AG10803 (cell line): ENCODE data around the gene TM7SF2.
A peak's percentile ranks its signal among the peaks of the same experiment; 100 is the strongest.

Source experiments
- DNase-seq: peaks from one replicate; pipeline ENCODE4 v3.0.0; 2010; ENCODE audit warnings: low read depth
- H3K4me3 ChIP-seq: 2 replicates; pipeline ENCODE4 v1.5.1; 2011; ENCODE audit warnings: mild to moderate bottlenecking, low read length, control low read depth
- TF ChIP-seq, protein P1 (sequence below): conservative IDR thresholded peaks from 2 replicates; pipeline ENCODE4 v1.5.1; 2011; ENCODE audit warnings: mild to moderate bottlenecking, low read length, control low read depth, inconsistent platforms

The TM7SF2 gene

DNA sequence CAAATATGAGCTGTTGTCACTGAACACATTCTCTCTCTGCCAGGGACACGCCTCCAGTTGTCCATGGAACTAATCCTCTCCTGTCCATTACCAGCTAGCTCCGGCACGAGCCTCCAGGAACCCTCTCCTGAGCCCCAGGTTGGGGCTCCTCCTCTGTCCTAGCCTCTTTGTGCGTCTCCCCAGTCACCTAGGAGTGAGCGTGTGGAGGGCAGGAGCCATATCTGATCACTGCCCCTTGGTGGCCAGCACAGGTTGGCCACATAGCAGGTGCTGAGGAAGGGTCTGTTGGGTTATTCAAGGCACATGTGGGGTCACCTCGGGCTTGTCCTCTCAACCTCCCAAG, 20.2 kb downstream of the TM7SF2 start:
- no peak for DNase-seq
- H3K4me3 ChIP-seq: no peak overlapping the region
- TF ChIP-seq, protein P1, sequence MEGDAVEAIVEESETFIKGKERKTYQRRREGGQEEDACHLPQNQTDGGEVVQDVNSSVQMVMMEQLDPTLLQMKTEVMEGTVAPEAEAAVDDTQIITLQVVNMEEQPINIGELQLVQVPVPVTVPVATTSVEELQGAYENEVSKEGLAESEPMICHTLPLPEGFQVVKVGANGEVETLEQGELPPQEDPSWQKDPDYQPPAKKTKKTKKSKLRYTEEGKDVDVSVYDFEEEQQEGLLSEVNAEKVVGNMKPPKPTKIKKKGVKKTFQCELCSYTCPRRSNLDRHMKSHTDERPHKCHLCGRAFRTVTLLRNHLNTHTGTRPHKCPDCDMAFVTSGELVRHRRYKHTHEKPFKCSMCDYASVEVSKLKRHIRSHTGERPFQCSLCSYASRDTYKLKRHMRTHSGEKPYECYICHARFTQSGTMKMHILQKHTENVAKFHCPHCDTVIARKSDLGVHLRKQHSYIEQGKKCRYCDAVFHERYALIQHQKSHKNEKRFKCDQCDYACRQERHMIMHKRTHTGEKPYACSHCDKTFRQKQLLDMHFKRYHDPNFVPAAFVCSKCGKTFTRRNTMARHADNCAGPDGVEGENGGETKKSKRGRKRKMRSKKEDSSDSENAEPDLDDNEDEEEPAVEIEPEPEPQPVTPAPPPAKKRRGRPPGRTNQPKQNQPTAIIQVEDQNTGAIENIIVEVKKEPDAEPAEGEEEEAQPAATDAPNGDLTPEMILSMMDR: no peak

DNA sequence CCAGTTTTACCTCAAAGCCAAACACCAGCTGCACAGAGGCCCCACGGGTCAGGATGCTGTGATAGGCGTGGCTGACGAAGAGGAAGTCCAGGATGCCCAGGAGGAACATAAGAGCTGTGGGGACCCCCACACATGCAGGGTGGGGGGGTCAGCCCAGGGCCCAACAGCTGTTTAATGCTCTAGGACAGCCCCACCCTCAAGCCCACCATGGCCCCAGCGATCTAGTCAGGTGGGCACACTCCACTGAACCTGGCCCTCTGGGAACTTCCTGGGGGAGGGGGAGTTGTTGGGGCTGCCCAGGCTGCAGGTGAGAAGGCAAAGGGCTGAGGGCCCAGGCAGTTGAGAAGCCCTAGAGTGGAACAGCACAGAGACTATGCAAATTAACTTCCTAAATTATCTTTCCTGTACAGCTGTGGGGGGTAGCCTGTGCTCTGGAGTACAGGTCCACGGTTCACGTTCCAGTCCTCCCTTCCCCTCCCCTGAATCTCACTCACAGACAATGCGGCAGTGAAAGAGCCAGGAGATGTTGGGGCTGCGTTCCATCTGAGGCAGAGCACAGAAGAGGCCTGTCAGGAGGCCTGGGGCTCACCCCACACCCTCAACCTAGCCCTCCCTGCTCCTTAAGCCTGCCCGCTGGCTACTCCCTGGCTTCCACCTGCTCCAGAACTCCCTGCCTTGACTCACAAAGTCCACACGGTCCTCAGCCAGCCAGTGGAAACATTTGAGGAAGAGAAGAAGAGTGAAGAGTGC, 20.7 kb downstream of the TM7SF2 start:
- peak overlapping the region; percentile 94 for H3K4me3 ChIP-seq
- no peak for DNase-seq
- TF ChIP-seq, protein P1: no peak

DNA sequence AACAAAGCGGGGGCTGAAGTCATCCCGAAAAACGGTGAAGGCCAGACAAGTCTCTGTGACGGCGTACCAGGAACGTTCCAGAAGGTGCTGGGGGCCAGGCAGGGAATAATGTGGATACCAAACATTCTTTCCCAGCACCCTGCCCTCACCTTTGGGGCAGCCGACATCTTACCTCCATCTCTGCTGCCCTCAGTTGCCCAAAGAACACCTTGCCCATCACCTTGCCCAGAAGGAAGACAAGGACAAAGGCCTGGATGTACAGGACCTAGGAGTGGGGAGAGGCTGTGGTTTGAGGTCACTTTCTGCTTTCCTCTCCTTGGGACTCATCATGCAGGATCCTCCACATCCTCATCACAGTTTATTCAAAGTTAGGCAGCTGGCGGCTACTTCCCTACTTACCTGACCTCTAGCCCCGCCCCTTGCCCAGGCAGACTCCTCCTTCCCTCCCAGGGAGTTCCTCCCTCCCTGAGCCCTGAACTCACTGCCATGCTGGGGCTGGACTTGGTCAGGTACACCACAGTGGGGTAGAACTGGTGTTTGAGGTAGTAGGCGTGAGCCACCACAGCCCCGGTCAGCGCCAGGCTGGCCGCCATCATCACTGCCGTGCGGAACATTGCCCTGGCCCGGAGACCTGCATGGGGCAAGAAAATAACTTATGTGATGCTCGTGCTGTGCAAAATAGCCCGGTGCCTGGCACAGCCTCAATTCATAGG, 21.5 kb downstream of the TM7SF2 start:
- TF ChIP-seq, protein P1: no peak
- DNase-seq: no peak
- peak overlapping the region; percentile 94 for H3K4me3 ChIP-seq

DNA sequence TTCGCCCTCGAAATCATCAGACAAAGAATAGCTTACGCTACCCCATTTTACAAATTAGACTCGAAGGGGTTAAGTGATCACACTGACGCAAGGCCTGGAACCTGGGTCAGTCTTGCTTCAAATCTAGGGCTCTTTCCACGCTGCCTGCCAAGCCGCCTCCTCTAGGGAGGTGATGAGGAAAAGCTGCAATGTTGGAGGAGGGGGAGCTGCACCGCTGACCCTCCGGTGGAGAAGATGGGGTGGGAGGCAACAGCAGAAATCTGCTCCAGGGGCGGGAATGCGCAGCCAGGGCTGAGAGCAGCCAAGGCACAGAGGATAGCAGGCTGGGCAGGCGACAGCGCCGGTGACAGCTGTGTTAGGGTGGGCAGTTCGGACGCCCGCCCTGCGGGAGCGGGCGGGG, 22.1 kb downstream of the TM7SF2 start:
- no peak for DNase-seq
- TF ChIP-seq, protein P1: no peak
- peak overlapping the region; percentile 94 for H3K4me3 ChIP-seq

DNA sequence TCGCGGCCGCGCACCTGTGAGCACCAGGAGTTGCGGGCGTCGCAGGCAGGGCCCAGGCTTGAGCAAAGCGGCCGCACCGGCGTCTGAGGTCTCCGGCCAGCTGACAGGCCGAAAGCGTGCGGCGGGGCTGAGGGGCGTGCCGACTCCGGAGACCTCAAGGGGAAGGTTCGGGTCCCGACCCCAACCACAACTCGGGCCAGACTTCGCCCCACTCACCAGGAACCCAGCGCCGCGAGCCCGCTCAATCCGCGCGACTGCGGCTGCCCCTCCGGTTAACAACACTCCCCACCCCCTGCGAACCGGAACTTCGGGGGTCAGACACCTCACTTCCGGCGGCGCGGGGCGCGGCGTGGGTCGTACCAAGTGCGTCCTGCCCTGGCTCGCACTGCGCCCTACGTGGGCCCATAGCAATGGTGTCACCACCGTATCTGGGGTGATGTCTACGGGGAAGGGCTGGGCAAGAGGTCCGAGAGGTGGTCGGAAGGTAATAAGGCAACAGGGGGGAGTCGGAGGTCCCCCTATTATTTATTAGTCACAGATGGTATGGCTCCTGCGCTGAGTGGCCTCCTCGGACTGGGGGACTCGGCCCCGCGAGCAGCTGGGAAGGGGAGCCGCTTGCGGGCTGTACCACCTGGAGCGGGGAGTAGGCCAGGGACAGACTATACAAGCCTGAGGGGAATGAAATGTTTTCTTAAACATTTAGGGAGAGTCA, 22.7 kb downstream of the TM7SF2 start, which contains the start of gene SYVN1:
Gene SYVN1, minus strand, starts transcription at position 280 of the 712 bp plus-strand sequence. CDS start 918 bp downstream, outside the sequence.
- peak; percentile 86 for DNase-seq
- TF ChIP-seq, protein P1: no peak
- peak within 1 kb of the TSS; percentile 94 for H3K4me3 ChIP-seq

DNA sequence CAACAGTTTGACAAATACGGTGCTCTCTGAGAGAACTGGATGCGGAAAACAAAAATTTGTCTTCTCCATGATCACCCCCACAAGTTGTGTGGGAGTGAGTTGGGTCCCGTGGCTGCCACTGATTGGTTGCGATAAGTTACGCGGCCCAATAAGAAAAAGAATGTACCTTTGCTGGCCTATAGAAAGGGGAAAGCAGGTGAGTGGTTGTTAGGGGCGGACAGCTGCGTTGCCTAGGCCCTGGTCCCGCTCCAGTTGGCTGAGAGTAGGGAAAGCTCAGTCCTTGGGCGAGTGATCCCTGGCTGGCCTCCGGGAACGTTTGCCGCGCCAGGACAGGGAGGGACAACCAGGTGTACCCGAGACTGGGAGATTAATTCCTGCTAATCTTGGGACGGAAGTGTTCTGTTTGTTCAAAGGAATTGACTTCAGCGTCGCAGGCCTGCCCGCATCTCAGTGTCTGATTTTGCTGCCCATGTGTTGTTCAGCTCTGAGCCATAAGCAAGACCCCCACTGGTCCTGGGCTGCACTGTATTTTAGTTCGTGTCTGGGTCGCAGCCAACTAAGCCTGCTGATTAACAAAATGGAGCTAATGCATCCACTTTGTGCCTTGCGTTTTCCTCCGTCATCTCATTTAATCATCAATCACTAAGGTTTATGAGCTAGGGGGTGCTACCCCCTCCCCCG, 23.4 kb downstream of the TM7SF2 start:
- peak overlapping the region; percentile 94 for H3K4me3 ChIP-seq
- TF ChIP-seq, protein P1: no peak
- DNase-seq: peak; percentile 96
